ENCODE results near the gene TBK1.

The TBK1 gene

DNA sequence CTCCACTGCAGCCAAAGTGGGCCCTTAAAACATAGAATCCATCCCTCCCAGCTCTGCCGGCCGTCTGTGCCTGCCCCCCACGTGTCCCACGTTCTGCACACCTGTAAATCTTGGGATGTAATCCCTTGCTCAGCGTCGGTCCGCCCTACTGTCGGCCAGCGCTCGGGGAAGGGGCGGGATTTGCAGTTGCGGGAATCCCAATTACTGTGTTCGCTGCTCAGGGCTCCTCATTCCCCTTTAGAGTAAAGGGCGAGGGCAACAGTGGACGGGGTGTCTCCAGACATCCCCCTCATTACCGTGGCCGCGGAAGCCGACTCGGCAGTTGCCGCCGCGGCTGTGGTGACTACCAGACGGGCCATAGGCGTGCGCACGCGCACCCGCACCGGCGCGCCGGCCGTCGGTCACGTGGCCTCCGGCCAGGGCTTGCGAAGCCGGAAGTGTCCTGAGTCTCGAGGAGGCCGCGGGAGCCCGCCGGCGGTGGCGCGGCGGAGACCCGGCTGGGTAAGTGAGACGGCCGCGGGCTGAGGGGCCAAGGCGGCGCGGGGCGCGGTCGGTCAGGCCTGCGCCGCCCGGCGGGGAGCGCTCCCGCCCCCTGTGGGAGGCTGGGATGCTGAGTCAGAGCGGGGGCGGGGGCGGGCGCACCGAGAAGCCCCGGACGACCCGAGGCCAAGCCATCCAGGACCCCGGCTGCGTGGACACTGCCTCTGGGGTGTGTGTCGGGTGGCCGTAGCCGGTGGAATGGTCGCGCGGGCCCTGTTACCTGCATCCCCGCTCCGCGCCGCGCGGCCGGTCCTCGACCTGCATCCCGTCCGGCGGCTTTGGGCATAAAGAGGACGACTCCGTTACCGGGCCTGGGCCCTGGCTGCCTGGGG, at the start of gene TBK1:
Gene TBK1, plus strand, starts transcription at position 434 of the 872 bp plus-strand sequence. CDS start 3,751 bp downstream, outside the sequence.
- peak; percentile 71 for DNase-seq

DNA sequence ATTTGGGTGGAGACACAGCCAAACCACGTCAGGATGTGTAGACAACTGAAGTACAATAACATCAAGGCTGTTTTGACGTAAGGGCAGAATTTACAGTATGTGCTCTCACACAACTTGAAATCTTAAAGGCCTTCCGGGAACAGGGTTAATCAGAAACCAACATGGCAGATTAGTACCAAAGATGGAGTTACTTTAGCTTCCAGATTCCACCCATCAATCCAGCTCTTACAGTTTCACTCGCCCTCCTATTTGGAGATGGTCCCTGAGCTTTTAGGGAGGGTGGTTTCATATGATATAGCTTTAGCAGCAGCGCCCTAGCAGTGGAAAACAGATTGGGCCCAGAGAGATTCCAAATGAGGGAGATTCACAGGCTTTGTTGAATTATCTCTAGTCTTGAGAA, 49.7 kb upstream of the TBK1 start:
- DNase-seq, result no peak

DNA sequence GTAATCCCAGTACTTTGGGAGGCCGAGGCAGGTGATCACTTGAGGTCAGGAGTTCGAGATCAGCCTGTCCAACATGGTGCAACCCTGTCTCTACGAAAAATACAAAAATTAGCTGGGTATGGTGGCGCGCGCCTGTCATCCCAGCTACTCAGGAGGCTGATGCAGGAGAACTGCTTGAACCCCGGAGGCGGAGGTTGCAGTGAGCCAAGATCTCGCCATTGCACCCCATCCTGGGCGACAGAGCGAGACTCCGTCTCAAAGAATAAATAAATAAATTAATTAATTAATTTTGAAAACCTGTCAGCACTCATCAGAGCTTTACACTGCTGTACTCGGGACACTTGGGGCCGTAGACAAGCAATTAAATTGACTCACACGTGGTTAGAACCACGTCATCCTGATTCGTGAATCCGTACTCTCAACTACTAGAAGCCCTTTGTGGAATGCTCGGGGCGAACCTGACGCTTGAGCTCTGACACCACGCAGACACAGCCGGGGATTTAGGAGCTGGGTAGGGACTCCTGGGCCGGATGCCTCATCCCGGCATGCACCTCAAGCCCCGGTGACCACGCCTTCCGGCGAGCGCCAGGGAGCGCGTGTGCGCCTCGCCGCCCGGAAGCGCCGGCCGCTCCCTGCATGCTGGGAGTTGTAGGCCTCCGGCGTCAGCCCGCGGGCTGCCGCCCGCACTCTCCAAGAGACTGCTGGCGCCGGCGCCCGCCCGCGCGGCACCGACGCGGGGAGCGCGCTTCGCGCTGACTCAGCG, 48.0 kb upstream of the TBK1 start, which contains the start of gene XPOT:
Gene XPOT, plus strand, starts transcription at position 686 of the 763 bp plus-strand sequence. CDS start 5,644 bp downstream, outside the sequence.
- DNase-seq, result peak; percentile 95

DNA sequence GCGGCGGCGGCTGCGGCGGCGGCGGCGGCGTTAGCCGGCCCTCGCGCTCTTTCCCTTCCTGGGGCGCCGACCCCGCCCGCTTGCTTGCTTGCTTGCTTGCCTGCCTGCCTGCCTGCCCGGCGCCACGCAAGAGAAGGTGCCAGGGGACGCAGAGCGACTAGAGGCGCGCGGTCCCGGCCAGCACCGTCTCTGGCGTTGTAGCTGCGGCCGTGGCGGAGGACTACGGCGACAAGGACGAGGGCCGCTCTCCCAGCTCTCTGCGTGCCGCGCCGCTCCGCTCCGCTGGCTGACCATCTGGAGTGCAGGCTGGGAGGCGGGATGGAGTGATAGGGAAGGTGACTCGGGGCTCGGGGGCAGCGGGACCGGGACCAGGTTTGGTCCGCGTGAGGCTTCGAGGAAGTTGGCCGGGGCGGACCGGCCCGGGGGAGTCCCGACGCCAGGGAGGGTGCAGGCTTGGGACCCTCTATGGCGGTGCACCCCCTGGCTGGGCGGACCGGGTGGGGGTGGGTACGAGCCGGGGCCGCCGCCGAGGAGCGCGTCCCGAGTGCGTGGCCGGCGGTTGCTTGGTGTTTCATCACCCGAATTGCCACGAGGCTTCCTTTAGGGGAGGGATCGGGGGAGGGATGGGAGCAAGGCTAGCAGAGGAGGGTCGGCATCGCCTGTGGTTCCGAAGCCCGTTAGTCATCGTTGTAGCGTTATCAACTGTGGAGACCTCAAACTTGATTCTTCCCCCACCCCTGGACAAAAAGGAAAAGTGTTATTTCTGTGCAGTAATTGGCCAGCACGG, 47.3 kb upstream of the TBK1 start:
- DNase-seq, result peak; percentile 42

DNA sequence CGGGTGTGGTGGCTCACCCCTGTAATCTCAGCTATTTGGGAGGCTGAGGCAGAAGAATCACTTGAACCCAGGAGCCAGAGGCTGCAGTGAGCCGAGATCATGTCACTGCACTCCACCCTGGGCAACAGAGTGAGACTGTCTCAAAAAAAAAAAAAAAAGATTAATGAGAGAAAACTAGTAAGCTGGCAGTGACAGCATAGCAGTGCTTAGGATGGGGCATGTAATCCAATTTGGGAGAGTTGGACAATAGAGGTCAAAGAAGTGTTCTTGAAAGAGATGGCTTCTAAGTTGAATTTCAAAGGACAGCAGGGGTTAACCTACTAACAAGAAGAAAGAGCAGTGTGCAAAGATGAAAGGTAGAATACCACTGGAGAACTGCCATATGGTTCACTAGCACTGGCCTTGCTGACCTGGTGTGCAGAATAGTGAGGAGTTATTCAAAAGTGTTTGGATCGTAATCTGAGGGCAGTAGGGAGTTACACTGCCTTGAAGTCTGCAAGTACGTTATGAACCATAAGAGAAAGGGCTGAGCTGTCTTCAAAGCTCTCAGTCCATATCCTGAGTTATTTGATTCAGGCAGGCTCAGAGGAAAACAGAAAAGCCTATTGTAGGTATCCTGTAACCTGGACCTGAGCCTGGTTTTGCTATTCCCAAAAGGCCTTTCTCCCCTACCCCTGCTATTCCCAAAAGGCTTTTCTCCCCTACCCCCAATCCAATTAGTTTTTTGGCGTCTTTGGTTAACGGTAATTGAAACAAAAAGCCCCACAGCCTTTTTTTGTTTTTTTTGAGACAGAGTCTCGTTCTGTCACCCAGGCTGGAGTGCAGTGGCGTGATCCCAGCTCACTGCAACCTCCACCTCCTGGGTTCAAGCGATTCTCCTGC, 44.3 kb upstream of the TBK1 start:
- no peak for DNase-seq

DNA sequence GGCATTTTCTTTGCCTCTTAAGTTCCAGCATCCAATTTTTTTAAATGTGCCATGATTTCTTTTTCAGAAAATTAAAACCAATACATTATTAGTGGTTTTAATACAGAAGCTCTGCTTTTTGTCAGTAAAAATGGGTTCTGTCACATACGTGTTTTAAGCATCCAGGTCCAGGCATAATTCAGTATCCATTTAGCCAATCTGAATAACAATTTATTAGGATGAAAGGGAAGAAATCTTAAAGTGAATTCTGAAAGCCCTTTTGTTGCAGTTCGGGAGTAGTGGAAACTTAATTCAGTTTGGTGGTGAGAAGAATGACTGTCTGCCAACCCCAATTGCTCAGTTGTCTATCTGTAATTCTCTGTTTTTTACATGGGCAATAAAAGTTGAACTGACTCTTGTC, 40.5 kb upstream of the TBK1 start:
- no peak for DNase-seq

DNA sequence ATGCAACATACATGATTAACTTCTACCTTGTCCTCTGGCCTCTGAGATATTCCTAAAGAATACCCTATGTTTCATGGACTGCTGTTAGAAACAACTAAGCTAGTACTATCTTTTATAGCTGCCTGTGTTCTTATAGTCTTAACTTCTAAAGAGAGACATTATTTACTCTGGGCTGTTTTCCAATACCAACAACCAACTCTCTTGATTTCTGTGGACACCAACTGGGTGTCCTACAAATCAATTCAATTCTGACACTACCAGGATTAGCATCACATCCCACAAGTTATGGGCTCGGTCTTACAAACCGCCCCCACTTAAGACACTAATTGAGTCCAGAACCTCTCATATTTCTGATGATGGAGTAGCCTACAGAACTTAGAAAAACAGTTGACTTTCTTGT, 39.5 kb upstream of the TBK1 start:
- DNase-seq, result no peak

DNA sequence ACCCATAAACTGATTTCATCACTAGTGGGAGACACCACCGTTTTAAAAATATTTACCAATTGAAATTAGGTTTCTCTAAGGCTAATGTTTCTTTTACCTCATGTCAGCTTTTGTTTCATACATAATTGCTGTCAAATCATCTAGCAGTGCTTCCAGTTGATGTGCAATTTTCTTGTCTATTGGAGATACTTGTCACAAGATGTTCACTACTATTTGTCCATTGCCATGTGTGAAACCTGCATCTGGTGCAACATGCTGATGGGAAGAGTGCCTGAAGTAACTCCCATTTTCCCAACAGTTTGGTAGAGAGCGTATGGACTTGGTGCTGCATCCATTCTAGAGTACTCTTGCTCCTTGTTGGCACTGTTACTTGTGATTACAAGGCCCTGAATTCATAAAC, 38.0 kb upstream of the TBK1 start:
- DNase-seq, result no peak

DNA sequence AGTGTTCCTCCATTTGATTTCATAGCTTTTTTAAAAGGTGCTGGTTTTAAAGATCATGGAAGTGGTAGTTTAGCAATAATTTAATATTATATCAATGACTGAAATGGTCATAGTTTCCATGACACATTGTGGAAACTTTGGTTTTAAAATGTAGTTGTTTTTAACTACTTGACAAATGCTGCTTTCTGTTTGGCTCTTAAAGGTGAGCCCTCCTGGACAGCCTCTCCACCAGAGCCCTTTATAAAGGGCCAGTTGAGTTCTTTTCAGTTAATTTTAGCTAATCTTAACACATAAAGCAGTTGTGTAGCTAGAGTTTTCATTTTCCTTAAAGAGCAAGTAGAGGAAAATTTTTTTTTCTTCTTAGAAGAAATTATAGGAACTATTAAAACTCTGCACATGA, 33.7 kb upstream of the TBK1 start:
- DNase-seq, result no peak

DNA sequence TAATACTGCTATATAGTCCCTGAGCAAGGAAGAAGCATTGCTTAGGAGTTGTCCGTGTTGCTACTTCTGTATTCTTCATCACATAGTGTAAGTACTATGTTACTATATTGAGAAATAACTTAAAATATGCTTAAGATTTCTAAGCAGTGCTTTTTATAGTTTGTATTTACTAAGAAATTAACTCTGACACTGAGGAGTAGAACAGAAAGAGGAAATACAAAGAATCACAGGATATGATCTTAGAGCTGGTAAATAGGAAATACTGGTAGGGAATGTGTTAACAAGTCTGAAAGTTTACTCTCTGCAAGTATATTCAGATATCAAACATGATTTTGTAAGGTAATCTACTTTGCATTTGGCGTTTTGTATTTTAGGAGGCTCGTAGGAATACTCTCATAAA, 32.2 kb upstream of the TBK1 start:
- no peak for DNase-seq

DNA sequence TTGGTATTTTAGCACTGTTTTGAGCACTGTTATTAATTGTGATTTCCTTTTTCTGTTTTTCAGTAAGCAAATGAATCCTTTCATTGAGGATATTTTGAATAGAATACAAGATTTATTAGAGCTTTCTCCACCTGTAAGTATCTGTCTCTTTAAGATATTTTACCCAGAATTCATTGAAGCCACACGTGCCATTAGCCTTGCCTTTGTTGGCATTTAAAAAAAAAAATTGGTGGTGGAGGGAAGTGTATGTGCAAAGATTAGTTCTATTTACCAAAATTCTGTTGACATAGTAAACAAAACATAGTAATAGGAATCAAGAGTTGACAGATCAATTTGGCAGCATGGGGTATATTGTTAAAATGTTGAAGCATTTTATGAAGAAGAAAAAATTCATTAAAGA, 23.9 kb upstream of the TBK1 start:
- DNase-seq, result no peak

DNA sequence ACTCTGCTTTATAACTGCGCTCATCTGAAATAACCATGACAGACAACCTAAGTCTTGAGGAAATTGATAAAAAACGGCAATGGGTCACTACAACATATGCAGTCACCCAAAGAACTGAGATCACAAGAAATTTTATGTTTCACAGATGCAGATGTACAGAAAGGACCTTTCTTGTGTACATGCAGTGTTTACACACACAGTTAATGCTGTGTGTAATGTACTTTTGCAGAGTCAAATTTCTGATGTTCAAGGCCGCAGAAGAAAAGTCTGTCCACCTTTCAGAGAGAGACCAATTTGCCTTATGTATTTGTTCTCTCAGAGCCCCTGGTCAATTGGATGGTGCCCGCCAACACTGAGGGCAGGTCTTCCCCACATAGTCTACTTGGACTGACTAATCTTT, 23.0 kb upstream of the TBK1 start:
- DNase-seq, result no peak

DNA sequence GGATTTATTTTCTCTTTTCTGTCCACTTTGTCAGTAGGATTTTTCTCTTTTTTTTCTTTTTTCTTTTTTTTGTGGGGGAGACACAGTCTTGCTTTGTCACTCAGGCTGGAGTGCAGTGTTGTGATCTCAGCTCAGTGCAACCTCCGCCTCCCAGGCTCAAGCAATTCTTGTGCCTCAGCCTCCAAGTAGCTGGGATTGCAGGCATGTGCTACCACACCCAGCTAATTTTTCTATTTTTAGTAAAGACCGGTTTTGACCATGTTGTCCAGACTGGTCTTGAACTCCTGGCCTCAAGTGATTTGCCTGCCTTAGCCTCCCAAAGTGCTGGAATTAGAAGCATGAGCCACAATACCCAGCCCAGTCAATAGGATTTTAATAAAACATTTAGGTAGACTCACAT, 21.0 kb upstream of the TBK1 start:
- DNase-seq, result no peak

DNA sequence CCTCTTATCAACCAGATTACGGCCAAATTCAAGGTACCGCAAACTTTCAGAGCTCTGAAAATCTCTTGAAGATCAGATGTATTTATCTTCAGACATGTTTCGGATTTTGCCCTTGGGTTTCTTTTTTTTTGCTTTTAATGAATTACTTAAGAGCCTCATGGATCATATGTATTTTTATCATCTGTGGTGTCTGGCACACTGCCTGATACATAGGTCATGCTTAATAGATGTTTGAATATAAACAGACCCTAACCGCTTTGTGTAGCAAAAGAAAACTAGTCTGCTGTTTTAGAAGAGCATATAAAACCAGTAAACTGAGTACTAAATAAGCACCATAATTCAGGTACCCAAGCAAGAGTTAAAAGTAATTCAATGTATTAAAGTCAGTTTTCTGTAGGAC, 20.1 kb upstream of the TBK1 start:
- DNase-seq, result no peak

DNA sequence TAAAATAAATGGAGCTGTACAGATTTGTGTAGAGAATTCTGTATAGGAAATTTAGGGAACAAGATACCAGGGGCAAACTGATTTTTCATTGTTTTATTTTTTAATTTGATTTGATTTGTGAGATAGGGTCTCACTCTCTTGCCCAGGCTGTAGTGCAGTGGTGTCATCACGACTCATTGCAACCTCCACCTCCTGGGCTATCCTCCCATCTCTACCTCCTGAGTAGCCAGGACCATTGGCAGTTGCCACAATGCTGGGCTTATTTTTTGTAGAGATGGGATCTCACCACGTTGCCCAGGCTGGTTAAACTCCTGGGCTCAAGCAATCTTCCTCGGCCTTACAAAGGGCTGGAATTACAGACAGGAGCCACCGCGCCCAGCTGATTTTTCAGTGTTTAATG, 18.0 kb upstream of the TBK1 start:
- DNase-seq, result no peak

DNA sequence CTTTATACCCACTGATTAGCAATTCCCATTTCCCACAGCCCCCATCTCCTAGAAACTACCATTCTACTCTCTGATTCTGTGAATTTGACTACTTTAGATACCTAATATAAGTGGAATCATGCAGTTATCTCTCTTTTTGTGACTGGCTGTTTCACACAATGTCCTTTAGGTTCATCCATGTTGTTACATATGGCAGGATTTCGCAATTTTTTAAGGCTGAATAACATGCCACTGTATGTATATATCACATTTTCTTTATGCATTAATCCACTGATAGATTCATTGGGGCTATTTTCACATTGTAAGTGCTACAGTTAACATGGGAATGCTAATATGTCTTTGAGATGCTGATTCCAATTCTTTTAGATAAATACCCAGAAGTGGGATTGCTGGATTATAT, 11.8 kb upstream of the TBK1 start:
- no peak for DNase-seq

DNA sequence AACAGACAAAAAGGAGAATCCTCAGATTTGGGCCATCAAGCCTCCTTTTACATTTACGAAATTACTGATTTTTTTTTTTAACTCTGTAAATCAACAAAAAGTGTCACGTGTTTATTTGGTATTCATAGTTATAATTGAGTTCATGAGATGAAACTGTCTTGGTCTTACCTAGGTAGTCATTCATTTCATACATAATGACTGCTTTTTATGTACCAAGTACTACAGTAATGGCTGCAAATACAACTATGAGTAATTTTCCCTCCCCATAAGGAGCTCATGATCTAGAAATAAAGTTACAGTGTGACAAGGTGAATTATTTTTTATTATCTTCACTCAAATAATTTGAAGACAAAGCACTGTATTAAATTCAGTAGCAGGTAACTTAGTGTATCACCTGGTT, 6.4 kb upstream of the TBK1 start:
- no peak for DNase-seq

DNA sequence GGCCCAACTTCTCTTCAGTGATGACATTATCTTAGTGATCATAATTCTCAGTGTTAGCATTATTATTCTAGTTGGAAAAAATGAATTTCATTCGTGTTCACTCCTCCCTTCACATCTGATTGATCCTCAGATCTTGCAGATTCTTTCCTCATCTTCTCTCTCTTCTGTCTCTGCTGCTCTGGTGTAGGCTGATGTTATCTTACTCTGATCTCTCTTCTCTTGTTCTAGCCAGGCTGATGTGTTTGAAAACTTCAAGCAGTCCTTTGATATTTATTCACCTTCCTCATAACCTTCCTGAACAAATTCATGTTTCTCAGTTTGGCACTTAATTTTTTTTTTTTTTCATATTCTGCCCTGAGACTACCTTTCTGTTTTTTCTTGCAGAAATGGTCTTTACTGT, 5.6 kb upstream of the TBK1 start:
- DNase-seq, result no peak

DNA sequence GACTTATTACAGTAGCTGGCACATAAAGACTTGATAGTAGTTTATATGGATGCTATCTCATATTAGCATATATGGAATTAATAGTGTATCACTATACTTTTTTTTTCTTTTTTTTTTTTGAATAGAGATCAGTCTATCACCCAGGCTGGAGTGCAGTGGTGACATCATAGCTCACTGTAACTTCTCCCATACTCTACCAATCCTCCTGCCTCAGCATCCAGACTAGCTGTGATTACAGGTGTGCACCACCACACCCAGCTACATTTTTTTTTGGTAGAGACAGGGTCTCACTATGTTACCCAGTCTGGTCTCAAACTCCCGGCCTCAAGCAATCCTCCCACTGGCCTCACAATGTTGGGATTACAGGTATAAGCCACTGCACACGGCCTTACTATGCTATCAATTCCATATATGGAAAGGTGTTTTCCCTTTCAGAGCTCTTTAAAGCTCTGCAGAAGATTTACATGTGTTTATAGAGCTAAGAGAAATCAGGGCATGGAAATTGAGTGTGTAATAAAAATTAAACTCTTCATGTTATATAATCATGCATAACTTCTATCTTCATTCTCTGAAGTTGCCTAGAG, 1.8 kb upstream of the TBK1 start:
- DNase-seq, result no peak

DNA sequence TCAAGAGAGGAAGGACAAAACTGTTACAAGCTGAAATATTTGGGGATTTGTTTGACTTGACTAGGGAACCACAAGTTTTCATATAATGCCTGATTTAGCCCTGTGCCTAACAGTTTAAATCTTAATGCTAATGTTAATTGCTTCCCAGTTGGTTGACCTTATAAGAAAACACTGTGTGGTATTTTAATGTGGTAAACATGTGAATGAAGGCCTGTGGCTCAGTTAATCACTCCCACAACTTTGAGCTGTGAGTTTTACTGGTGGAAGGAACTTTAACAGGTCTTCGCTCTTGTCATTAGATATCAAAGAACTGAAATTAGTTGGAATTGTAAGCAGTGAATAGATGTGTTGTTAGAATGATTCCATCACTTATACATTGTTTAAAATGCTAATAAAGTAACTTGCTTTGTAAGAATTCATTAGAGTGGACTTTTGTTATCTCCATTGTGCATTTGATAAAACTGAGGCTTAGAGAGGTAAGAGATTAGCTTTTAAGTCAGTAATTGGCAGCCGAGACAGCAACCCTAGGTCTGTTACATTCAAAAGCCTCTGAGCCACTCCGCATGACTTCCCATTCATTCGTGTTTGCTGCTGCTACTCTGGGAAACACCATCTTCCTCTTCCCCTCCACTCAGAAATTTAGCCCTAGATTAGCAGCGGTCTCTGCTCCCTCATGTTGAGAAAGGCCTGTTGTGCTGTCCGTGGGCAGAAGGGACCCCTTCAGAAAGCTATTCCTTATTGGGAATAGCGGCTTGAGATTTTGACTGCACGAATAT, 1.0 kb upstream of the TBK1 start:
- no peak for DNase-seq

Measured in CD4-positive, alpha-beta T cell treated with Interleukin-21 for 1 hour (primary cell).